ENCODE data around the gene ALPL. TPM values are rescaled to one million over a fixed set of nuclear protein-coding genes. Genes with fewer than 3 reads are reported as not detected.
A peak's percentile ranks its signal among the peaks of the same experiment; 100 is the strongest.

Gene ALPL
- polyA plus RNA-seq, 2 of the 4 experiments (the other 2 are of a cell fraction): 0.06 to 0.31 TPM

- DNase-seq (ENCODE audit: low read depth in 1 of 2, low spot score in 1 of 2): no peak
- no peak for ATAC-seq
- POLR2A ChIA-PET: no interaction called here
- no peak for FAIRE-seq
- CTCF ChIA-PET: interaction anchor here (0.7 kb wide), 1 partner anchor 11 kb away, joined by 3 read pairs; no protein-coding TSS in a partner anchor
- H3K4me2 ChIP-seq: no peak overlapping the region
- WGBS (ENCODE audit: missing lambda C conversion rate): 73% methylated on average over 7 of the region's 15 CpGs
- TF ChIP-seq RARB (CRISPR knock-in tag; IDR thresholded peaks at IDR 0.05): no peak
- no peak overlapping the region for H3K4me3 ChIP-seq
- H3K27ac ChIP-seq: no peak overlapping the region
- no peaks in the 10 kb centered on the region for H3K4me1 ChIP-seq
- H3K9me3 ChIP-seq: no peaks in the 10 kb centered on the region
Observed at GRCh38 chr1:21562896-21563295, 53.7 kb downstream of the ALPL start.

- 90% methylated on average over 9 of the region's 17 CpGs for WGBS (ENCODE audit: missing lambda C conversion rate)
- TF ChIP-seq MAFK (IDR thresholded peaks at IDR 0.05; ENCODE audit: partially characterized antibody): no peak
- no peak for TF ChIP-seq HEYL (CRISPR knock-in tag; IDR thresholded peaks at IDR 0.05)
- TF ChIP-seq ELK1 (IDR thresholded peaks at IDR 0.05; ENCODE audit: low read depth, low read length): no peak
- no peak for TF ChIP-seq HMGXB4 (CRISPR knock-in tag; IDR thresholded peaks at IDR 0.05; ENCODE audit: borderline replicate concordance)
- TF ChIP-seq TP53 (CRISPR knock-in tag; IDR thresholded peaks at IDR 0.05): no peak
- no peak for TF ChIP-seq ZSCAN20 (CRISPR knock-in tag; IDR thresholded peaks at IDR 0.05)
- no peak for TF ChIP-seq CBX8 (IDR thresholded peaks at IDR 0.05)
- TF ChIP-seq PBX3 (IDR thresholded peaks at IDR 0.05): no peak
- no peak for TF ChIP-seq ZC3H11A (IDR thresholded peaks at IDR 0.05)
- TF ChIP-seq USF2 (IDR thresholded peaks at IDR 0.05): no peak
- TF ChIP-seq MAX (IDR thresholded peaks at IDR 0.05): no peak
- TF ChIP-seq HOXB13 (CRISPR knock-in tag; IDR thresholded peaks at IDR 0.05; ENCODE audit: low read depth): no peak
- ChIA-PET POLR2A (no interaction called here), CTCF (no interaction called here)
- Histone ChIP-seq H3K4me3 (no peak overlapping the region), H3K9me3 (no peaks in the 10 kb centered on the region), H3K27ac (no peak overlapping the region), H3K4me2 (no peak overlapping the region), H3K4me1 (no peaks in the 10 kb centered on the region)
- FAIRE-seq (no peak), ATAC-seq (no peak), DNase-seq (ENCODE audit: low read depth in 1 of 2, low spot score in 1 of 2) (no peak)
Observed at GRCh38 chr1:21563971-21564370, 54.7 kb downstream of the ALPL start.

- POLR2A ChIA-PET: no interaction called here
- 72% methylated on average over 11 of the region's 14 CpGs for WGBS (ENCODE audit: missing lambda C conversion rate)
- Histone ChIP-seq H3K4me3 (no peak overlapping the region), H3K27ac (no peak overlapping the region), H3K4me2 (no peak overlapping the region), H3K9me3 (no peaks in the 10 kb centered on the region), H3K4me1 (no peaks in the 10 kb centered on the region)
- CTCF ChIA-PET: no interaction called here
- FAIRE-seq (no peak), DNase-seq (ENCODE audit: low read depth in 1 of 2, low spot score in 1 of 2) (no peak), ATAC-seq (no peak)
- TF ChIP-seq KDM1A (IDR thresholded peaks at IDR 0.05; ENCODE audit: low read depth): no peak
- no peak for TF ChIP-seq RCOR1 (IDR thresholded peaks at IDR 0.05; ENCODE audit: low read depth, low read length)
- TF ChIP-seq ZFP36 (IDR thresholded peaks at IDR 0.05; ENCODE audit: borderline replicate concordance, partially characterized antibody): peak; percentile 46
- TF ChIP-seq CTCF (IDR thresholded peaks at IDR 0.05): no peak
Observed at GRCh38 chr1:21564521-21565095, 55.4 kb downstream of the ALPL start.

Data from A549 (cell line).